CD4-positive, alpha-beta T cell treated with Interleukin-6 at 100 ng/mL for 8 hours (primary cell): ENCODE measurements around the gene KAT2B.
"Not testable (repeated sequence)": the region's sequence is repeated elsewhere in the genome, so short reads cannot be mapped to it uniquely, and the experiment has no call there.

Experiments
- DNase-seq: peaks from one replicate; pipeline ENCODE4 v3.0.0-alpha.2; 2020; ENCODE audit warnings: mixed read lengths, low spot score

KAT2B gene

GRCh38 chr3:20039765-20040547 is at the start of gene KAT2B:
TSS of gene KAT2B (plus strand) at chr3:20040446. CDS start at chr3:20040478, 32 bp downstream.
- DNase-seq, result peak; percentile 82

- DNase-seq, result no peak
These were observed 45.5 kb upstream of the KAT2B start for GRCh38 chr3:19994796-19995195.

GRCh38 chr3:19997502-19997901 is 42.7 kb upstream of the KAT2B start:
- DNase-seq, result no peak

GRCh38 chr3:20001932-20002331 is 38.3 kb upstream of the KAT2B start:
- DNase-seq, result no peak

GRCh38 chr3:20007960-20008359 is 32.3 kb upstream of the KAT2B start:
- DNase-seq, result no peak

GRCh38 chr3:20008646-20009045 is 31.6 kb upstream of the KAT2B start:
- DNase-seq, result no peak

GRCh38 chr3:20012164-20012563 is 28.1 kb upstream of the KAT2B start, which contains the start of gene PP2D1:
TSS of gene PP2D1 (minus strand) at chr3:20012264. CDS start at chr3:20012072, 192 bp downstream.
- DNase-seq, result no peak

GRCh38 chr3:20013396-20013795 is 26.9 kb upstream of the KAT2B start:
- no peak for DNase-seq

GRCh38 chr3:20015525-20015924 is 24.7 kb upstream of the KAT2B start:
- DNase-seq, result no peak

- not testable (repeated sequence) for DNase-seq
These were observed 24.2 kb upstream of the KAT2B start for GRCh38 chr3:20016076-20016475.

GRCh38 chr3:20022954-20023622 is 17.2 kb upstream of the KAT2B start:
- DNase-seq, result no peak

GRCh38 chr3:20023623-20024405 is 16.4 kb upstream of the KAT2B start:
- no peak for DNase-seq

GRCh38 chr3:20027136-20027535 is 13.1 kb upstream of the KAT2B start:
- no peak for DNase-seq

- DNase-seq, result no peak
These were observed 11.3 kb upstream of the KAT2B start for GRCh38 chr3:20028905-20029331.

- not testable (repeated sequence) for DNase-seq
These were observed 8.3 kb upstream of the KAT2B start for GRCh38 chr3:20031939-20032338.

GRCh38 chr3:20035019-20035418 is 5.2 kb upstream of the KAT2B start:
- DNase-seq, result no peak

- no peak for DNase-seq
These were observed 2.8 kb upstream of the KAT2B start for GRCh38 chr3:20037255-20037996.

GRCh38 chr3:20038699-20039465 is 1.4 kb upstream of the KAT2B start:
- no peak for DNase-seq

- DNase-seq, result no peak
These were observed 831 bp upstream of the KAT2B start for GRCh38 chr3:20039466-20039764.

GRCh38 chr3:20040548-20041196 is 426 bp downstream of the KAT2B start:
- DNase-seq, result peak; percentile 58
